HEK293 (cell line): ENCODE results near the gene MAP3K6.

Experiments used
- CTCF ChIP-seq: fragments of 450-650 bp; formaldehyde crosslinking; IDR thresholded peaks from 2 replicates; pipeline ENCODE4 v1.5.1; 2016; ENCODE audit warnings: missing biosample characterization, missing genetic modification characterization
- KLF16 ChIP-seq: fragments of 450-650 bp; formaldehyde crosslinking; IDR thresholded peaks from 2 replicates; pipeline ENCODE4 v1.5.1; 2017; ENCODE audit warnings: missing biosample characterization, missing genetic modification characterization
- PBX3 ChIP-seq: sonication (generic); formaldehyde crosslinking; IDR thresholded peaks from 2 replicates; pipeline ENCODE4 v1.8.1; 2022; ENCODE audit warnings: mild to moderate bottlenecking, moderate library complexity, missing genetic modification reagents
- ZNF132 ChIP-seq: fragments of 450-650 bp; formaldehyde crosslinking; IDR thresholded peaks from 2 replicates; pipeline ENCODE4 v1.5.1; 2017; ENCODE audit warnings: missing biosample characterization, missing genetic modification characterization, borderline replicate concordance
- ZNF239 ChIP-seq: fragments of 450-650 bp; formaldehyde crosslinking; IDR thresholded peaks from 2 replicates; pipeline ENCODE4 v1.5.1; 2016; ENCODE audit warnings: missing biosample characterization, missing genetic modification characterization
- ZNF26 ChIP-seq: fragments of 450-650 bp; formaldehyde crosslinking; IDR thresholded peaks from 2 replicates; pipeline ENCODE4 v1.5.1; 2016; ENCODE audit warnings: missing biosample characterization, missing genetic modification characterization
- ZNF639 ChIP-seq: fragments of 450-650 bp; formaldehyde crosslinking; IDR thresholded peaks from 2 replicates; pipeline ENCODE4 v1.5.1; 2016; ENCODE audit warnings: missing biosample characterization, missing genetic modification characterization

- TF ChIP-seq PBX3 (no peak), CTCF (no peak), KLF16 (tag by site-specific recombination) (no peak), ZNF26 (no peak), ZNF239 (tag by site-specific recombination) (no peak), ZNF132 (tag by site-specific recombination) (no peak), ZNF639 (no peak)
Measured at GRCh38 chr1:27330786-27331185, 36.0 kb downstream of the MAP3K6 start.
